Mucosa of gallbladder (tissue), 1 donor: ENCODE data around the gene FAM107A. TPM values are rescaled to one million over a fixed set of nuclear protein-coding genes. Genes with fewer than 3 reads are reported as not detected.

ENCODE experiments used
- DNase-seq: peaks from one replicate; pipeline ENCODE4 v3.0.0-alpha.2; 2020; ENCODE audit warnings: low spot score
- total RNA-seq: library from RNA; stranded (reverse); gene quantifications from one replicate; pipeline ENCODE4 v1.2.1, GENCODE V29; 2021
- donor health status: DM: no; HTN: no; CAD: no.

The FAM107A gene
- total RNA-seq, result 6.4 TPM

GRCh38 chr3:58577269-58577821 lies at the start of gene FAM107A:
Gene FAM107A, minus strand, starts transcription at chr3:58577391. Its CDS starts 7,531 bp downstream, at chr3:58569860.
- DNase-seq, result no peak

DNA sequence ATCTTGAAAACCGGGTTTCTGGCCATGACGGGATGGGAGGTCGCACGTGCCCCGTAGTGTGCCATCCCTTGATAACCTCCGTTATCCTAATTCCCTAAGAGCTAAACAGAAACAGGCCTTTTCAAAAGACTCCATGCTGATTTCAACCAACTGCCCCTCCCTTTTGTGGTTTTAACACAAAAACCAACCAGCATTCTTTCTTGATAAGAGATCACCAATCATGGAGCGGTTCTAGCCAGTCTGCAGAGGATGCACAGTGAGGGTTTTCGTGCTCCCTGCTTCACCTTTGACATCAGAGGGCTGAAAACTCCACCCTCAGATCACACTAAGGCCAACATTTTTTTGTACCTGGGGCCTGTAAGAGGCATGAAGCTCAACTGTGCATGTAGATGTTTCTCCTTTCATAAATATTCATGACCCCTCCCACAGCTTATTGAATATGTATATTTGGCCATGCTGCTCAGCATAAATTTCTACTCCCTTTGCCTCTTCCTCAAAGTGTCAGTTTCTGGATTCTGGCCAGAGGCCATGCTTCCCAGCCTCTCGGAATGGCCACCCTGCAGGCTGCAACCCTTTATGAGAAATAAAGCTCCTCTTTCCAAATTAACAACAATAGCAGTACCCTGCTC lies 48.1 kb upstream of the FAM107A start:
- no peak for DNase-seq

GRCh38 chr3:58624550-58624949 lies 47.4 kb upstream of the FAM107A start:
- no peak for DNase-seq

DNA sequence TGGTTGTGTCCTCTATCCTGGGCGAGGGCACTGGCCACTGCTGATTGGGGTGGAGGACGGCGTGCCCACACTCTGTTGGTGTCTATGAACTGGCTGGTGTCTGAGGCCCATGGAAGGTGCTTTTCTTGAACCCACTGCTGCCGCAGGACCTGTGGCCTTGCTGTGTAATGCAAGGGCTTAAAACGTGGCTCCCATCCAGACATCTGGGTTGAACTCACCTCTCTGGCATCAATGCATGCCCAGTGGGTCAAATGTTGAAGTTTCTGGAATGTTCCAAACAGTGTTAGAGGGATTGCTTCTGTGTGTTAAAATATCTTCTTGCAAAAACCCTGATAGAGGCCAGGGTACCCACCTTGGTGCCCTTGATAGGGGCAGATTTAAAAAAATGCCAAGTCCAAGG lies 46.8 kb upstream of the FAM107A start:
- no peak for DNase-seq

GRCh38 chr3:58623478-58623877 lies 46.3 kb upstream of the FAM107A start:
- DNase-seq, result no peak

- DNase-seq, result no peak
Observed at GRCh38 chr3:58622892-58623291, 45.7 kb upstream of the FAM107A start.

GRCh38 chr3:58622436-58622835 lies 45.2 kb upstream of the FAM107A start:
- no peak for DNase-seq

- no peak for DNase-seq
Observed at GRCh38 chr3:58621086-58621830, 44.1 kb upstream of the FAM107A start.

DNA sequence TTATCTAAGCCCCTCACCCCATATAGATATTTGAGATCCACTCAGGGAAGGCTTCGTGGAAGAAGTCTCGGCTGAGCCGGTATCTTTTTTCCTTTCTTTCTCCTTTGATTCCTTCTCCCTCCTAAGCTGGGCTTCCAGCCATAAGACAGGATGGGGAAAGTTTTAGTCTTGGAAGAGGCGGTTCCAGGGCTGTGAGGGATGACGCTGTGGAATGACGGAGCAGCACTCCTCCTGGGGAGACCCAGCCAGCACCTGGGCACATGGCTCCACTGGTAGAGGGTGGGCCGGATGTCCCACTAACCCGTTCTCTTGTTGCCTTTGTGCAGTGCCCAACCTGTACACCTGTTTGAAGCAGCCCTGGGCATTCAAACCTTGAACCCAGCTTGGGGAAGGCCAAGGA lies 43.2 kb upstream of the FAM107A start:
- no peak for DNase-seq

DNA sequence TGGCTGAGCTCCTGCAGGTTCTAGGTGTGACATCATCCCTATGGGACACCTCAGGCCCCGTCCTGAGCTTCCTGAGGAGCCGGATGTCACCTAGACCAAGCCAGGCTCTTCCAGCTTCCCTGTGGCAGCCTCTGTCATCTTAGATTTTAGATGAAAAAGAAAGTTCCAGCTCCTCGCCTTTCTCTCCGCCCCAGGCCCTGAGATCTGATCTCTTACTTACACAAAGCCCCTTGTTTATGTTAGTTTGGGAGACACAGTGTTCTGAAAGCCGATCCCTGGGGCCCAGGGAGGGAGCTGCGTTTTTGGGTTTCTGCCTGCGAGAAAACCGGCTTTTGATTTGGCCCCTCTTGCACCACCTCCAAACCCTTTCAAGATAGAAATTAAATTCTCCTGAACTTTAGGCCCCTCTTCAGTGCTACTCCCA lies 40.2 kb upstream of the FAM107A start:
- no peak for DNase-seq

- DNase-seq, result no peak
Observed at GRCh38 chr3:58613236-58614132, 36.3 kb upstream of the FAM107A start.

DNA sequence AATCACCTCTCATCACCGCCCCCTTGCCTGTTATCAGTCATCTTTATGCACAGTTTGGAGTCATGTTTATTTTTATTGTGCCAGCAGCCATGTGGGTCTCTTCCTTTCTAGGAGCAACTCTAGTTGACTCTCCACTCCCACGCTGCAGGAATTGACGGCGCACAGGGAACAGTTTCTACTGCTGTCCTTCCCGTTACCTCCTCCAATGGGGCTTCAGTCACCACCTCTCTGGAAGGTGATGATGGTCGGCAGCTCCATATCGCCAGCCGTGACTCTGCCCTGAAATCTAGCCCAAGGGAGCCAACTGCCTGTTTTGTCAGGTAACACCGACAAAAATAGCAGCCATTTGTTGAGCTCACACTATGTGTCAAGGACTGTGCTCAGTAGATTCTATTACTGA lies 35.6 kb upstream of the FAM107A start:
- DNase-seq, result no peak

DNA sequence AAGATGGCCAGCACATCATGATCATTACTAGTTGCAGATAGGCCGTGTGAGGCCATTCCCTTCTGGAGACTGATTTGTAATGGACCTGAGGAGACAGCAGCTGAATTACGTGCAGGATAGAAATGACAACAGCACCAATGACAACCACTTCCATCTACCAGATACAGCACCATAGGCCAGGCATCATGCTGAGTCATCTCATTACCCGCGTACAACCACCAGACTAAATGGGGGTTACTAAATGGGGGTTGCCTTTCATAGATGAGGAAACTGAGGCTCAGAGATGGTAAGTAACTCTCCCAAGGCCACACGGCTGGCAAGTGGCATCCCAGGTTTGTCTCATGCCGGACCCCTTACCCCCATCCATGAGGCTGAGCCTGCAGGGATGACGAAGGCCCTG lies 32.8 kb upstream of the FAM107A start:
- DNase-seq, result no peak

DNA sequence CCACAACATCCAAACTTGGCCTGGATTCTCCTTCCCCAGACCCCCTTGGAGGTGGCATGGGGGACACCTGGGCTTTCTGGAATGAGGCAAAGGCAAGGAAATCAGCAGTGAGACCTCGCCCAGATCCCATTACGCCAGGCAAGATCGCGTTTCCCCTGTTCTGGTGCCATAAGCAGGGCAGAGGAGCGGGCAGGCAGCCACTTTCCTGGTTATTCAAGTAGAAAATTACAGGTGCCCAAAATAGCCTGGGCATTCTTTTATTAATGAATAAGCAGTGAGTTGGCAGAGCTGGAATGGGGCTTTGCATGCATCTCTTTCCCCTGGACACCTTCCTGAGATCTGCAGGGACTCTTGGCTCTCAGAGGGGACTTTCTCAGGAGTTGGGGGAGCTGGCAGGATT lies 31.5 kb upstream of the FAM107A start:
- no peak for DNase-seq

DNA sequence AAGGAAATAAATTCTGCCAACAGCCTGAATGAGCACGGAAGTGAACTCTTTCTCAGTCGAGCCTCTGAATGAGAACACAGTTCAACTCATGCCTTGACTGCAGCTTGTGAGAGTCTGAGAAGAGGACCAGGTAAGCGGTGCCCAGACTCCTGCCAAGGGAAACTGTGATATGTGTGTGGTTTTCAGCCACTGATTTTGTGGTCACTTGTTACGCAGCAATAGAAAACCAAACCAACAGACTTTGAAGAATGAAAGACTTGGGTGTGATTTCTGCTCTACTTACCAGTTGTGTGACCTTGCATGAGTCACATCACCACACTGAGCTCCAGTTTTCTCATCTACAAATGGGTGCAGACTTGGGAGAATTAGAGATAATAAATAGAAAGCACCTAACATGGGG lies 30.6 kb upstream of the FAM107A start:
- DNase-seq, result no peak

GRCh38 chr3:58606693-58607092 lies 29.5 kb upstream of the FAM107A start:
- DNase-seq, result no peak

DNA sequence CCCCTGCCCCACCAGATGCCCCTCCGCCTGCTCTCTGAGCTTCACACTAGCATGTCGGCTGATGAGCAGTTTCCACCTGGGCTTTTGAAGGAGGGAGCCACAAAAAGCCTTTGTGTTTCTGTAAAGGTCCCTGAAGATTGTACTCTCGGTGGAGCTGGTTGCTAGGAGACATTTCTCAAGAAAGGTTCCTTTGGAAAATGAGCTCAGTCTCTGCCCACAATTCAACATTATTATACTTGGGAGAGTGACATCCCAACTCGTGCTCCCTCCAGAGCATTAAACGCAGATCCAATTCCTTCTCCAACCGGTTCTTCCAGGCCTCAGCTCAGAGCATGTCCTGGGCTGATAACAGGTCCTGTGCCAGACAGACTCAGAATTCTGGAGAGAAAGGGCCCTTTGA lies 26.8 kb upstream of the FAM107A start:
- no peak for DNase-seq

GRCh38 chr3:58603606-58604005 lies 26.4 kb upstream of the FAM107A start:
- no peak for DNase-seq

DNA sequence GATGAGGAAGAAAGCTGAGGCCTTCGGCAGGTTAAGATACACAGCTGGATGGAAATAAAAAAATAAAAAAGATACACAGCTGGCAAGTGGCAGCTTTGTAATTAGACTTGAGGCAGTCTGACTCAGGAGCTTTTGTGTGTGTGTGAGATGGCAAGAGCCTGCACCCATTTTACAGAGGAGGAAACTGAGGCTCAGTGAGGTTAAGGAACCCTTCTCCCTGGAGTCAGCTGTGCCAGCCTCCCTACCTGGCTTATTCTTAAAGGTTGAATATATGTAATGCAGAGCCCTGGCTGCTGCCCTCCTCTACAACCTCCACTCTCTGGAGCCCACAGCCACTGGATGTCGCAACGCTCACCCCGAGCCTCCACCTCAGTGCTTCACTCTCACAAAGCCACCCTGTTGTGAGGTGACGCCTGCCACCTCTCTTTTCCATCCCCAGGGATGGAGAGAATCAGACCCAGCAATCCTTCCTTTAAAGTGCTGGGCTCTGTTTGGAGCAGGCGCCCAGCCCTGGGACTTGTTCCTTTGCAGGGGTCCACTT lies 20.6 kb upstream of the FAM107A start:
- DNase-seq, result no peak

- DNase-seq, result no peak
Observed at GRCh38 chr3:58596834-58597518, 19.8 kb upstream of the FAM107A start.

GRCh38 chr3:58594117-58594516 lies 16.9 kb upstream of the FAM107A start:
- no peak for DNase-seq
